Mesenchymal stem cell (in vitro differentiated cells and primary cell): Measurements from ENCODE around the gene FGL2.

Experiments
- DNase-seq: peaks from one replicate; pipeline ENCODE4 v3.0.0-alpha.2; 2013
- H2AFZ ChIP-seq: one replicate; pipeline ENCODE4 v1.6.1; 2013; ENCODE audit warnings: low read depth, mild to moderate bottlenecking, control low read depth, inconsistent platforms, low read length, moderate library complexity
- H2AK5ac ChIP-seq: 2 replicates; pipeline ENCODE4 v1.6.1; 2013; ENCODE audit warnings: low read length, moderate library complexity, mild to moderate bottlenecking, inconsistent platforms; ENCODE audit not compliant: severe bottlenecking
- H2BK120ac ChIP-seq: one replicate; pipeline ENCODE4 v1.6.1; 2013; ENCODE audit warnings: low read depth, mild to moderate bottlenecking, inconsistent platforms, low read length, moderate library complexity
- H2BK12ac ChIP-seq, 2 experiments: one replicate each; pipeline ENCODE4 v1.6.1; 2013; ENCODE audit warnings: inconsistent platforms in 2 of 2, low read length in 2 of 2, mild to moderate bottlenecking in 2 of 2, moderate library complexity in 2 of 2, control low read depth in 1 of 2
- H2BK15ac ChIP-seq: one replicate; pipeline ENCODE4 v1.6.1; 2013; ENCODE audit warnings: mild to moderate bottlenecking, low read depth, inconsistent platforms; ENCODE audit not compliant: poor library complexity, severe bottlenecking
- H2BK5ac ChIP-seq: 2 replicates; pipeline ENCODE4 v1.6.1; 2013; ENCODE audit warnings: low read depth, mild to moderate bottlenecking, low read length, control low read depth, inconsistent platforms; ENCODE audit not compliant: poor library complexity, severe bottlenecking
- H3K14ac ChIP-seq, 2 experiments: one replicate each; pipeline ENCODE4 v1.6.1; 2013; ENCODE audit warnings: inconsistent platforms in 2 of 2, low read length in 2 of 2, control low read depth in 1 of 2, mild to moderate bottlenecking in 1 of 2, moderate library complexity in 1 of 2
- H3K18ac ChIP-seq, 2 experiments: one replicate each; pipeline ENCODE4 v1.6.1; 2013; ENCODE audit warnings: inconsistent platforms in 2 of 2, low read length in 2 of 2, control low read depth in 1 of 2, low read depth in 1 of 2, mild to moderate bottlenecking in 1 of 2
- H3K23ac ChIP-seq, 2 experiments: one replicate each; pipeline ENCODE4 v1.6.1; 2013; ENCODE audit warnings: inconsistent platforms in 2 of 2, low read length in 2 of 2, mild to moderate bottlenecking in 2 of 2, moderate library complexity in 2 of 2, control low read depth in 1 of 2
- H3K27ac ChIP-seq: 2 replicates; pipeline ENCODE4 v1.5.1; 2013; ENCODE audit warnings: mild to moderate bottlenecking, moderate library complexity, low read length, control low read depth, inconsistent platforms; ENCODE audit not compliant: poor library complexity, severe bottlenecking
- H3K27me3 ChIP-seq, 2 experiments: 2 replicates each; pipeline versions ENCODE4 v1.6.1 to v1.7.0; 2013; ENCODE audit warnings: low read length in 2 of 2, mild to moderate bottlenecking in 2 of 2, moderate library complexity in 2 of 2, control low read depth in 1 of 2, inconsistent platforms in 1 of 2; ENCODE audit not compliant: control insufficient read depth in 1 of 2, insufficient read depth in 1 of 2
- H3K36me3 ChIP-seq, 2 experiments: 2 replicates each; pipeline versions ENCODE4 v1.6.1 to v1.7.0; 2013; ENCODE audit warnings: low read length in 2 of 2, control low read depth in 1 of 2, inconsistent platforms in 1 of 2, low read depth in 1 of 2, mild to moderate bottlenecking in 1 of 2; ENCODE audit not compliant: insufficient read depth in 2 of 2, control insufficient read depth in 1 of 2
- H3K4ac ChIP-seq, 2 experiments: one replicate each; pipeline ENCODE4 v1.6.1; 2013; ENCODE audit warnings: inconsistent platforms in 2 of 2, low read length in 2 of 2, mild to moderate bottlenecking in 2 of 2, moderate library complexity in 2 of 2, control low read depth in 1 of 2, low read depth in 1 of 2
- H3K4me1 ChIP-seq: 2 replicates; pipeline ENCODE4 v1.6.1; 2013; ENCODE audit warnings: low read depth, low read length, control low read depth; ENCODE audit not compliant: control insufficient read depth, insufficient read depth
- H3K4me2 ChIP-seq: 2 replicates; pipeline ENCODE4 v1.6.1; 2013; ENCODE audit warnings: low read length, mild to moderate bottlenecking, inconsistent platforms; ENCODE audit not compliant: poor library complexity, severe bottlenecking
- H3K4me3 ChIP-seq, 2 experiments: 2 replicates each; pipeline versions ENCODE4 v1.5.1 to v1.7.0; 2013; ENCODE audit warnings: low read length in 2 of 2, mild to moderate bottlenecking in 2 of 2, control low read depth in 1 of 2, low read depth in 1 of 2; ENCODE audit not compliant: insufficient read depth in 1 of 2
- H3K79me1 ChIP-seq: replicated peaks from 2 replicates; pipeline ENCODE4 v1.6.1; 2013; ENCODE audit warnings: mild to moderate bottlenecking, control low read depth, low read length, inconsistent platforms; ENCODE audit not compliant: poor library complexity, severe bottlenecking
- H3K9ac ChIP-seq: 2 replicates; pipeline ENCODE4 v1.7.0; 2013; ENCODE audit warnings: mild to moderate bottlenecking, low read length, moderate library complexity
- H3K9me3 ChIP-seq: 2 replicates; pipeline ENCODE4 v1.7.0; 2013; ENCODE audit warnings: mild to moderate bottlenecking, low read length; ENCODE audit not compliant: control insufficient read depth
- H4K8ac ChIP-seq: one replicate; pipeline ENCODE4 v1.6.1; 2013; ENCODE audit warnings: inconsistent platforms, mild to moderate bottlenecking, low read length, moderate library complexity
- H4K91ac ChIP-seq: one replicate; pipeline ENCODE4 v1.6.1; 2013; ENCODE audit warnings: mild to moderate bottlenecking, low read length, inconsistent platforms
- WGBS: methylation state at CpG from one replicate; pipeline ENCODE4 v1.1.7; 2013; ENCODE audit warnings: mixed read lengths; 5-methylcytosine and 5-hydroxymethylcytosine counted together

Gene FGL2

DNA sequence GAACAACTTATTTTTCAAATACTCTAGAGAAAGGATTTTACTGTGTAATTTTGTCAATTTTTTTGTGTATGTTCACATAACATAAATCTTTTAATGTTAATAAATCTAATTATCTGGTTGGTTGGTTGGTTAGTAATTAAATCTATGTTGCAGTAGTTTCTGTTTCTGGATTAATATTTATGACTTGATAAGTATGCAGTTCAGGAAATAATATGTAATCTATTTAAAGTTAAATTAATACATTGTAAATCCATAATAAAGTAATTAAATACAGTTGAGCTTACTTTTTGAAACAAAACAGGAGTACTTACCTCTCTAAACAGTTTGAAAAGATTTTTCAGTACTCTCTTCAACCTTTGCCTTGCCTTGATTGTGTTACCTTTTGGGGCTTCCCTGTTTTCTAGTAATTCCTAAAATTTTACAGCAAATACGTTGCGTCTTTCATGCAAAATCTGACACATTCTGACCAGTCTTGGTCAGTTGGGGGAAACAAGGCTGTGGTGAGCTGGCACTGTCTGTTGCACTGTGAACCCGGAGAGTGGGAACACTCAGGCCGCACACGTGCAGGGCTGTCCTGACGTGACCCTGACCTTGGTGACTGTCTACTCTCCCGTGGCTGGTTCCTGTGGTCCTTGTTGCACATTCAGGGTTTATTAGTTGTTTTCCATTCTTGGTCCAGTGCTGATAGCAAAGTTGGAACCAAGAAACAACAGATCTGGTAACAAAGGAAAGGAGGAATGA is 45.6 kb upstream of the FGL2 start:
- Histone ChIP-seq H2BK5ac (no peak overlapping the region), H3K27ac (no peak overlapping the region), H3K4me3 (no peak overlapping the region), H3K27me3 (no peaks in the 10 kb centered on the region), H2BK120ac (no peak overlapping the region), H2AFZ (peak overlapping the region; percentile 77), H2AK5ac (no peak overlapping the region), H3K4me2 (no peak overlapping the region), H4K8ac (no peak overlapping the region), H3K36me3 (no peaks in the 10 kb centered on the region), H3K9ac (peak overlapping the region; percentile 28), H2BK15ac (no peak overlapping the region), H4K91ac (no peak overlapping the region), H3K14ac (no peak overlapping the region), H3K23ac (peak overlapping the region in 1 of 2 experiments; percentile 93), H3K79me1 (no peaks in the 10 kb centered on the region), H3K9me3 (no peaks in the 10 kb centered on the region), H3K4ac (no peak overlapping the region), H2BK12ac (peak overlapping the region in 1 of 2 experiments; percentile 100), H3K4me1 (peaks cover 2% of the 10 kb centered on the region), H3K18ac (peak overlapping the region in 1 of 2 experiments; percentile 72)
- no peak for DNase-seq
- 62% methylated on average over 7 of the region's 7 CpGs for WGBS

DNA sequence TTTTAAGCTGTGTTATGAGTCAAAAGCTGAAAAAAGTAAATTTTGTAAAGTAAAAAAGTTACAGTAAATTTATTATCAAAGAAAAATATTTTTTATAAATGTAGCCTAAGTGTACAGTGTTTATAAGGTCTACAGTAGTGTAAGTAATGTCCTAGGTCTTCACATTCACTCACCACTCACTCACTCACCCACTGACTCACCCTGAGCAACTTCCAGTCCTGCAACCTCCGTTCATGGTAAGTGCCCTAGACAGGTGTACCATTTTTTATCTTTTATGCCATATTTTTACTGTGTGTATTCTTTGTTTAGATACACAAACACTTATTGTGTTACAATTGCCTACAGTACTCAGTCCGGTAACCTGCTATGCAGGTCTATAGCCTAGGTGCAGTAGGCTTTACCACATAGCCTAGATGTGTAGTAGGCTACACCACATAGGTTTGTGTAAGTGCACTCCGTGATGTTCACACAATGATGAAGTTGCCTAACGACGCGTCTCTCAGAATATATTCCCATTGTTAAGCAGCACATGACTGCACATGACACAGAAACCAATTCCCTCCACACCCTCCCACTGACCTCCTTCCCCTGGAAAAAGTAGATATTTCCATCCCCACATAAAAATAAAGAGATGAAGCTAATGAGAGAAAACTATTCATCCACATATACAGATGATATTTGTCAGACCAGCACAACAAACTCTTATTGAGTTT is 44.8 kb upstream of the FGL2 start:
- no peak overlapping the region for H3K4me2 ChIP-seq
- H2AK5ac ChIP-seq, result no peak overlapping the region
- H3K18ac ChIP-seq, result peak overlapping the region in 1 of 2 experiments; percentile 66
- H3K14ac ChIP-seq, result peak overlapping the region in 1 of 2 experiments; percentile 65
- H2BK5ac ChIP-seq, result no peak overlapping the region
- 96% methylated on average over 5 of the region's 6 CpGs for WGBS
- H3K9me3 ChIP-seq, result no peaks in the 10 kb centered on the region
- no peak overlapping the region for H3K27ac ChIP-seq
- H3K36me3 ChIP-seq, result no peaks in the 10 kb centered on the region
- no peak overlapping the region for H2BK120ac ChIP-seq
- no peaks in the 10 kb centered on the region for H3K27me3 ChIP-seq
- H4K8ac ChIP-seq, result no peak overlapping the region
- H3K4me3 ChIP-seq, result no peak overlapping the region
- no peak overlapping the region for H3K23ac ChIP-seq
- no peak overlapping the region for H3K9ac ChIP-seq
- no peak overlapping the region for H2AFZ ChIP-seq
- no peak overlapping the region for H4K91ac ChIP-seq
- H2BK12ac ChIP-seq, result peak overlapping the region in 1 of 2 experiments; percentile 31
- H3K79me1 ChIP-seq, result no peaks in the 10 kb centered on the region
- H2BK15ac ChIP-seq, result no peak overlapping the region
- H3K4me1 ChIP-seq, result peaks cover 2% of the 10 kb centered on the region
- DNase-seq, result no peak
- peak overlapping the region in 1 of 2 experiments; percentile 58 for H3K4ac ChIP-seq

DNA sequence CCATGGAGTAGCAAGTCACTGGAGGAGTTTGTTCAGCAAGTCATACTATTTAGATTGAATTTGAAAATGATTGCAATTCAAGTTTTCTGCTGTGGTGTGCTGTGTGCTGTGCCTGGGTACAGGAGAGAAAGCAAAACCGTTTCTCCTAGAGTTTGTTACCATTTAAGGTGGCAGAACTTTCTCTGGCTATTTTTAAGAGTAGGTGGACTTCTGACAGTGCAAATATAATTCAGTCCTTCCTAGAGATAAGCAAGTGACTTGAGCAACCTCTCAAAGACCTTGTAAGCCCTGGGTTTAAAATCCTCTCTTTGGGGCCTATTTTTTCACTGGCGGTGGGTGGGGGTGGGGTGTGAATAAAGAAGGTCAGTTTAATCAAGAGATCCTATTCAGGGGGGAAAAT is 42.9 kb upstream of the FGL2 start:
- WGBS, result 66% methylated on average over 2 of the region's 2 CpGs
- H3K4ac ChIP-seq, result no peak overlapping the region
- no peaks in the 10 kb centered on the region for H3K36me3 ChIP-seq

DNA sequence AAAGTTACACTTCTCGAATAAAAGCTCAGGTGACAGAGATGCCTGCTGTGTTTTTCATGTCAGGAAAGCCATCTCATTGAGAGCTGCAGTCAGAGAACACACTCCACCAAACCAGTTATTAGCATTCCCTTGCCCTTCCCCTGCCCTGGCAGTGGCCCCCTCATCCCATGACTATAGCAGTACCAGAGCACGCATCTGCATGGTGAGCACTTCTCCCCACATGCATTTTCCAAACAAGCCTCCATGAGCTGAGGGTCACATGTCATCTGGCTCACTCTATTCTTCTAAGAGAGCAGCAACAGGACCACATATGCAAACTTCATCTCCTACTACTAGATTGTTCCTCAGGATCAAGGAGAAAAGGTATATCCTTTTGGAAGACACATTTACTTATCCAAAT is 42.4 kb upstream of the FGL2 start:
- H2BK120ac ChIP-seq, result no peak overlapping the region
- no peak overlapping the region for H3K4me2 ChIP-seq
- H4K91ac ChIP-seq, result no peak overlapping the region
- no peak overlapping the region for H3K14ac ChIP-seq
- no peaks in the 10 kb centered on the region for H3K36me3 ChIP-seq
- H3K9me3 ChIP-seq, result no peaks in the 10 kb centered on the region
- no peak overlapping the region for H2BK12ac ChIP-seq
- no peak overlapping the region for H2AFZ ChIP-seq
- no peak overlapping the region for H3K4ac ChIP-seq
- no peaks in the 10 kb centered on the region for H3K27me3 ChIP-seq
- H3K18ac ChIP-seq, result no peak overlapping the region
- H3K79me1 ChIP-seq, result no peaks in the 10 kb centered on the region
- H3K4me3 ChIP-seq, result no peak overlapping the region
- 86% methylated on average over 2 of the region's 2 CpGs for WGBS
- no peak overlapping the region for H3K27ac ChIP-seq
- H3K23ac ChIP-seq, result no peak overlapping the region
- no peak overlapping the region for H2AK5ac ChIP-seq
- H2BK15ac ChIP-seq, result no peak overlapping the region
- no peak overlapping the region for H2BK5ac ChIP-seq
- H3K9ac ChIP-seq, result no peak overlapping the region
- H4K8ac ChIP-seq, result no peak overlapping the region
- no peak for DNase-seq
- peaks cover 2% of the 10 kb centered on the region for H3K4me1 ChIP-seq

More for the DNA sequence above, 42.9 kb upstream of the FGL2 start:
- H2BK120ac ChIP-seq, result no peak overlapping the region
- no peak overlapping the region for H3K14ac ChIP-seq
- H3K9ac ChIP-seq, result no peak overlapping the region
- H3K4me3 ChIP-seq, result no peak overlapping the region
- H4K91ac ChIP-seq, result no peak overlapping the region
- no peaks in the 10 kb centered on the region for H3K9me3 ChIP-seq
- no peak for DNase-seq
- H2AK5ac ChIP-seq, result no peak overlapping the region
- H3K4me2 ChIP-seq, result no peak overlapping the region
- no peak overlapping the region for H3K18ac ChIP-seq
- no peak overlapping the region for H4K8ac ChIP-seq
- H3K27ac ChIP-seq, result no peak overlapping the region
- H3K4me1 ChIP-seq, result peaks cover 2% of the 10 kb centered on the region
- H2BK5ac ChIP-seq, result no peak overlapping the region
- no peak overlapping the region for H3K23ac ChIP-seq
- no peaks in the 10 kb centered on the region for H3K79me1 ChIP-seq
- no peaks in the 10 kb centered on the region for H3K27me3 ChIP-seq
- no peak overlapping the region for H2BK15ac ChIP-seq
- no peak overlapping the region for H2BK12ac ChIP-seq
- H2AFZ ChIP-seq, result no peak overlapping the region
